Occipital lobe (tissue), 2 donors: ENCODE results near the gene FAM111A. TPM values are rescaled to one million over a fixed set of nuclear protein-coding genes. Genes with fewer than 3 reads are reported as not detected.

ENCODE experiments used
- DNase-seq: peaks from one replicate; lab custom pipeline; 2025; lab: John Stamatoyannopoulos, UW
- total RNA-seq: library from RNA; depleted of rRNA; stranded (reverse); fragments of >200 nt; gene quantifications from one replicate; pipeline ENCODE4 v1.2.3, GENCODE V29; 2014

Gene FAM111A
- total RNA-seq, 1 donor from 2014 or later: 10.5 TPM

GRCh38 chr11:59141673-59142460 is 789 bp upstream of the FAM111A start:
- no peak for DNase-seq

DNA sequence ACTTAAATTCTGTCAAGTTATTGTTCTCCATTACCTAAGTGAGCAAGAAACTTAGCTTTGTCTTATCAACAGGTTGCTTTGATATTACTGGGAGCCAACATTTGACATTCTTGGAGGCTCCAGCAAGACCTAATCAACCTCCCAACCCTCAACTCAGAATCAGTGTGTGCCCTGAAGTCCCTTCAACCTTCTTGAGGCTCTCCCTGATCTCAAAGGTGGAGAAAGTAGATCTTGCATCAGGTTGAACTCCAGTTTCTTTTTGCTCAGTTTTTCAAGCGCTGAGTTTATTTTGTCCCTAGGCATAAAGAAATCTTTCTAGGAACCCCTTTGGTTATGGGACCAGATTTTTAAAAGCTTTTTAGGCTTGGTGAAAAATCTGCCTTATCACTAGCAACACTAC is 1.4 kb downstream of the FAM111A start:
- DNase-seq: no peak

GRCh38 chr11:59144579-59145345 is 2.1 kb downstream of the FAM111A start:
- DNase-seq: peak; percentile 24

GRCh38 chr11:59145534-59145933 is 2.9 kb downstream of the FAM111A start:
- no peak for DNase-seq

DNA sequence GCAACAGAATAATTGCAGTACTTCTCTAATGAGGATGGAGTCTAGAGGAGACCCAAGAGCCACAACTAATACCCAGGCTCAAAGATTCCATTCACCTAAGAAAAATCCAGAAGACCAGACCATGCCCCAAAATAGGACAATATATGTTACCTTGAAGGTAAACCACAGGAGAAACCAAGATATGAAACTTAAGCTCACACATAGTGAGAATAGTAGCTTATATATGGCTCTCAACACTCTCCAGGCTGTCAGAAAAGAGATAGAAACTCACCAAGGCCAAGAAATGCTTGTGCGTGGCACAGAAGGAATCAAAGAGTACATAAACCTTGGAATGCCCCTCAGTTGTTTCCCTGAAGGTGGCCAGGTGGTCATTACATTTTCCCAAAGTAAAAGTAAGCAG is 9.1 kb downstream of the FAM111A start:
- DNase-seq: no peak

- no peak for DNase-seq
Measured at GRCh38 chr11:59152312-59152951, 9.8 kb downstream of the FAM111A start.

GRCh38 chr11:59154610-59155009 is 12.0 kb downstream of the FAM111A start:
- DNase-seq: no peak

- DNase-seq: no peak
Measured at GRCh38 chr11:59157433-59157832, 14.8 kb downstream of the FAM111A start.

GRCh38 chr11:59158206-59159068 is 15.8 kb downstream of the FAM111A start:
- DNase-seq: no peak

DNA sequence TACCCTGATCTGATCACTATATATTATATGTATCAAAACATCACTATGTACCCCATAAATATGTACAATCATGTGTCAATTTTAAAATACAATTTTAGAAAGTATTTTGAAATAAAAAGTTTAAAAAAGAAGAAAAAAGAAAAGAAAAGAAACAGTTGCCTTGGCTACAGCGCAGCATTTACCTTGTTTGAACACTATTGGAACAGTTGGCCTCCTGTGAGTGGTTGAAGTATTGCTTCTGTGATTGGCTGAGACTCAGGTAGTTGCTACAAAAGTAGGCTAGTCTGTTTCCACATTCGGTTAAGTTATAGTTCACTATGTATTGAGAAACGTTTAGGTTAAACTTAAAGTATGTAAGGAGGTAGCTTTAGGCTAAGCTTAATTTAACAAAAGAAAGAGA is 21.4 kb downstream of the FAM111A start:
- DNase-seq: no peak

- peak; percentile 87 for DNase-seq
Measured at GRCh38 chr11:59171508-59172322, 29.1 kb downstream of the FAM111A start, which contains the start of gene DTX4. DTX4 (plus strand) TSS chr11:59172132; CDS start chr11:59172596, 464 bp downstream.

DNA sequence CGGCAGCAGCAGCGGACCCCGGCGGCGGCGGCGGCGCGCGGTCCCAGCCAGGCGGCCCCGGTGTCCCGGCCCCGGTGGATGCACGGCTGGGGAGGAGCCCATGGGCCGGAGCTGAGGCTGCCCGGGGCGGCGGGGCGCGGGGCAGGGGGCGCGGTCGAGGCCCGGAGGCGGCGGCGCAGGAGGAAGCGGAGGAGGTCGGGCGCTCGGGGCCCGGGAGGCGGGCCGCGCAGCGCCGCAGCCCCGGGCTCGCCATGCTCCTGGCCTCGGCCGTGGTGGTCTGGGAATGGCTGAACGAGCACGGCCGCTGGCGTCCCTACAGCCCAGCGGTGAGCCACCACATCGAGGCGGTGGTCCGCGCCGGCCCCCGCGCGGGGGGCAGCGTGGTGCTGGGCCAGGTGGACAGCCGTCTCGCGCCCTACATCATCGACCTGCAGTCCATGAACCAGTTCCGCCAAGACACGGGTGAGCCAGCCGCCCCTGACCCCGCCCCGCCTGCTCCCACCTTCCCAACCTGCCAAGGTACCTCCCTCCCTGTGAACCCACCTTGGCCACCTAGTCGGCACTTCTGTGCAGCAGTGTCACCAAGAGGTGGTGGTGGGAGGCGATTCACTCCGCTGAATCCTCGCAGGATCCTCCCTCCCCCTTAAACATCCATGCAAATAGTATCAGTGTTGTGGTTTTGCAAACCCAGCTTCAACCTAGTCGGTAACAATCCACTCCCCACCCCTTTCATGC is 29.9 kb downstream of the FAM111A start:
- DNase-seq: no peak

- peak; percentile 27 for DNase-seq
Measured at GRCh38 chr11:59173080-59173963, 30.7 kb downstream of the FAM111A start.

- no peak for DNase-seq
Measured at GRCh38 chr11:59173964-59174663, 31.5 kb downstream of the FAM111A start.

DNA sequence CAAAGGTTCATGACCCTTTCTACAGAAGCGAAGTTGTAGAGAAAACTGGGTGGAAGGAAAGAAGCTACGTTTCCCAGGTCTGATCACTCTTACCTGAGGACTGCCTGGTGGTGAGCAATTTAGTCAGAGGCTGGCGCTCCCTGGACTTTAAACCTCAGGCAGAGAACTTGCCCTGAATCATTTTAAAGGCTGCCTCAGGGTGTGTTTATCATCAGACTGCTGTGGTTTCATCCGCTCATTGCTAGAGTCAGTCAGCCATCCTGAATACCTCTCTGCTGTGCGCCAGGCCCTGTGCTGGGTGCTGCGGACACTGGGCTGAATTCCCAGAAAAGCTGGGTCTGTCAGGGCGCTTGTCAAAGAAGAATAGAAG is 32.0 kb downstream of the FAM111A start:
- no peak for DNase-seq

GRCh38 chr11:59175091-59175501 is 32.4 kb downstream of the FAM111A start:
- DNase-seq: no peak

DNA sequence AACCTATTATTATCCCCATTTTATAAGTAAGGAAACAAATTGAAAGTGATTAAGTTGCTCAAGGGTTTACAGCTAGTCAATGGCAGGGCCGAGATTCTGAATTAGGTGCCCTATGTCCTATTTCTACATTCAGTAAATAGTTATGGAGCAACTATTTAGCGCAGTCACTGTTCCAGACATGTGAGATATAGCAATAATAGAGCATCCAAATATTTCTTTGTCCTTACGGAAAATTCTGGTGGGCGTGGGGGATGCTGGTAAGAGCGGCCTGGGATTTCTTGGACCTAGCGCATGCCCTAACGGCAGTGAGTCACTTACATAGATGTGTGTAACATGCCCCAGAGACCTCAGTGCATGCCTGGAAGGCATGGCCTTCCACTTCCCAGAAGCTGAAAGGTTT is 33.7 kb downstream of the FAM111A start:
- no peak for DNase-seq

- DNase-seq: no peak
Measured at GRCh38 chr11:59178402-59178801, 35.7 kb downstream of the FAM111A start.
